K562 (cell line): ENCODE data around the gene TMED5. TPM values are rescaled to one million over a fixed set of nuclear protein-coding genes. Genes with fewer than 3 reads are reported as not detected.
A peak's percentile ranks its signal among the peaks of the same experiment; 100 is the strongest.
"Not testable (repeated sequence)": the region's sequence is repeated elsewhere in the genome, so short reads cannot be mapped to it uniquely, and the experiment has no call there.

Source experiments
- ATAC-seq: fragments of 200-7000 bp; cut with Tn5 transposase; 3 replicates; pipeline ENCODE4 v1.9.1; 2020; ENCODE audit warnings: moderate library complexity
- BruUV-seq: library from RNA; stranded (reverse); fragments of 400-500 nt; replicated peaks from 2 replicates; lab custom pipeline; 2021; lab: Mats Ljungman, UMichigan
- CTCF ChIA-PET: fragments of 300-600 bp; formaldehyde crosslinking; extraction: SDS; loops from one replicate; lab custom pipeline; 2021; ENCODE audit warnings: low intra/inter-chr PET ratio; lab: Yijun Ruan, JAX
- POLR2A ChIA-PET: fragments of 300-600, 350-650 bp; sonication (Branson Sonifier 250); formaldehyde crosslinking; extraction: SDS; loops from one replicate; lab custom pipeline; 2021; ENCODE audit warnings: antibody characterized with exemption, inconsistent platforms; lab: Yijun Ruan, JAX
- DNase-seq, 4 experiments: peaks; one replicate each; pipeline versions ENCODE4 v3.0.0 to v3.0.0-alpha.2; 2011 to 2018; ENCODE audit warnings: low spot score in 3 of 4, mixed read lengths in 3 of 4; ENCODE audit errors: extremely low read depth in 1 of 4
- FAIRE-seq: peaks from 2 replicates; lab custom pipeline; 2011; peaks lifted over from hg19 to GRCh38; lab: Jason Lieb, UNC
- H2AFZ ChIP-seq: 2 replicates; pipeline ENCODE4 v1.6.0; 2011; ENCODE audit warnings: low read depth, low read length, control low read depth, inconsistent platforms
- H3K27ac ChIP-seq: fragments of 200-600 bp; 3 replicates; pipeline ENCODE4 v1.8.0; 2011; ENCODE audit warnings: low read depth, mild to moderate bottlenecking, control low read depth, inconsistent platforms, low read length, moderate library complexity, mixed read lengths; ENCODE audit errors: extremely low read depth
- H3K27me3 ChIP-seq, 2 experiments: fragments of 300-600 bp in 1 of 2; 2 replicates in 1 of 2; 3 replicates in 1 of 2; pipeline versions ENCODE4 v1.6.0 to v1.8.0; 2011; ENCODE audit warnings: inconsistent platforms in 2 of 2, low read length in 2 of 2, mild to moderate bottlenecking in 1 of 2, mixed read lengths in 1 of 2, moderate library complexity in 1 of 2; ENCODE audit not compliant: control insufficient read depth in 2 of 2, insufficient read depth in 2 of 2
- H3K36me3 ChIP-seq: fragments of 300-600 bp; 3 replicates; pipeline ENCODE4 v1.8.0; 2011; ENCODE audit warnings: mild to moderate bottlenecking, low read length, inconsistent platforms; ENCODE audit not compliant: control insufficient read depth, insufficient read depth
- H3K4me1 ChIP-seq, 2 experiments: fragments of 200-600 bp in 1 of 2; replicated peaks in 1 of 2; 2 replicates in 1 of 2; 3 replicates in 1 of 2; pipeline versions ENCODE4 v1.5.1 to v1.8.0; 2011; ENCODE audit warnings: inconsistent platforms in 2 of 2, low read length in 2 of 2, mild to moderate bottlenecking in 1 of 2, mixed read lengths in 1 of 2, moderate library complexity in 1 of 2; ENCODE audit not compliant: control insufficient read depth in 2 of 2, insufficient read depth in 2 of 2
- H3K4me2 ChIP-seq: 2 replicates; pipeline ENCODE4 v1.6.1; 2011; ENCODE audit warnings: low read length, control low read depth, inconsistent platforms, mixed read lengths; ENCODE audit not compliant: insufficient read depth
- H3K4me3 ChIP-seq: fragments of 200-600 bp; sonication (generic), shearing (Covaris generic); 2 replicates; pipeline ENCODE4 v1.5.1; 2016; ENCODE audit warnings: control low read depth, inconsistent platforms
- H3K79me2 ChIP-seq: fragments of 200-600 bp; 3 replicates; pipeline ENCODE4 v1.8.0; 2011; ENCODE audit warnings: low read length, inconsistent platforms; ENCODE audit not compliant: control insufficient read depth, insufficient read depth
- H3K9ac ChIP-seq, 2 experiments: 2 replicates each; pipeline versions ENCODE4 v1.6.0 to v1.6.1; 2011; ENCODE audit warnings: low read depth in 2 of 2, low read length in 2 of 2, control low read depth in 1 of 2, inconsistent platforms in 1 of 2, mild to moderate bottlenecking in 1 of 2, mixed read lengths in 1 of 2; ENCODE audit not compliant: insufficient read depth in 1 of 2
- H3K9me1 ChIP-seq: one replicate; pipeline ENCODE4 v1.6.0; 2011; ENCODE audit warnings: inconsistent platforms, mild to moderate bottlenecking, low read length, moderate library complexity; ENCODE audit not compliant: control insufficient read depth, insufficient read depth
- H3K9me3 ChIP-seq: replicated peaks from 2 replicates; pipeline ENCODE4 v1.5.1; 2011; ENCODE audit warnings: low read depth, low read length, inconsistent platforms; ENCODE audit not compliant: control insufficient read depth, insufficient read depth
- H4K20me1 ChIP-seq: replicated peaks from 2 replicates; pipeline ENCODE4 v1.6.1; 2011; ENCODE audit warnings: low read length, inconsistent platforms, mixed read lengths; ENCODE audit not compliant: control insufficient read depth, insufficient read depth
- POLR2G ChIP-seq: fragments of 200-400 bp; formaldehyde crosslinking; IDR thresholded peaks from 2 replicates; pipeline ENCODE4 v1.6.1; 2017; ENCODE audit warnings: low read depth, mild to moderate bottlenecking, antibody characterized with exemption, low read length, moderate library complexity
- RBM22 ChIP-seq: fragments of 200-400 bp; formaldehyde crosslinking; IDR thresholded peaks from 2 replicates; pipeline ENCODE4 v1.6.1; 2018; ENCODE audit warnings: low read length, low read depth; ENCODE audit not compliant: poor library complexity, severe bottlenecking
- ZBTB33 ChIP-seq: sonication (generic); formaldehyde crosslinking; IDR thresholded peaks from 2 replicates; pipeline ENCODE4 v1.8.1; 2023; ENCODE audit warnings: mild to moderate bottlenecking, missing genetic modification reagents
- WGBS: fragments of 100-300 bp; shearing (Covaris generic); methylation state at CpG from one replicate; pipeline ENCODE4 v1.1.6; 2016; ENCODE audit warnings: low coverage, mixed read lengths; ENCODE audit not compliant: insufficient coverage; ENCODE audit errors: missing lambda C conversion rate; 5-methylcytosine and 5-hydroxymethylcytosine counted together
- in situ Hi-C: fragments of 300-500 bp; cut with MboI; formaldehyde crosslinking; loops from 4 replicates; pipeline ENCODE4 v1.15.0; 2018; ENCODE audit warnings: inconsistent platforms, mixed read lengths
- intact Hi-C: fragments of 100-400 bp; cut with micrococcal nuclease; formaldehyde crosslinking; loops from 2 replicates; pipeline ENCODE4 v1.14.2; 2022
- polyA plus RNA-seq, 8 experiments: library from polyadenylated mRNA; depleted of rRNA in 4 of 8; stranded (reverse) in 5 of 8; unstranded in 3 of 8; fragments of >200 nt; fragmentation: Nextera tagmentation in 2 of 8; fragmentation: Illumina TruSeq in 1 of 8; extraction: Ambion mirVana in 2 of 8; extraction: Trizol in 1 of 8; gene quantifications; 2 replicates each; pipeline versions ENCODE4 v1.2.1 to v1.2.3, GENCODE V29; 2011 to 2014; ENCODE audit warnings: inconsistent platforms in 1 of 8, missing spikeins in 1 of 8
- total RNA-seq, 7 experiments: library from RNA; depleted of rRNA in 6 of 7; stranded (reverse); fragments of >200 nt in 6 of 7; fragmentation: Illumina TruSeq in 2 of 7; extraction: Trizol in 2 of 7; gene quantifications; 2 replicates each; pipeline versions ENCODE4 v1.2.1 to v1.2.3, GENCODE V29; 2011 to 2021; ENCODE audit warnings: low replicate concordance in 1 of 7

TMED5 gene
- total and polyA plus RNA-seq, 9 of the 15 experiments (the other 6 are each of a cell fraction or from before 2014, with no cell fraction given): 28.7 to 83.7 (median 67.2) TPM

- FAIRE-seq: not testable (repeated sequence)
Measured at GRCh38 chr1:93170141-93170678, 10.0 kb downstream of the TMED5 start.

More at GRCh38 chr1:93170141-93170678, 10.0 kb downstream of the TMED5 start:
- POLR2A ChIA-PET: interaction anchor here (0.6 to 0.9 kb wide), 4 partner anchors 9 to 608 kb away, joined by 3 to 4 read pairs (median 4); no protein-coding TSS in a partner anchor
- ATAC-seq, H3K9me1 ChIP-seq, H3K4me1 ChIP-seq, in situ Hi-C loops, H3K9me3 ChIP-seq, BruUV-seq, H3K4me3 ChIP-seq, H2AFZ ChIP-seq, CTCF ChIA-PET, H4K20me1 ChIP-seq, H3K4me2 ChIP-seq, H3K27ac ChIP-seq, intact Hi-C loops, DNase-seq, H3K27me3 ChIP-seq, H3K9ac ChIP-seq: not testable (repeated sequence)
- H3K79me2 ChIP-seq: peaks cover 98% of the 10 kb centered on the region
- peaks cover 33% of the 10 kb centered on the region; the same call in 2 of the 3 replicates for H3K36me3 ChIP-seq
- TF ChIP-seq POLR2G (peak; percentile 31; the same call in 1 of the 2 replicates), RBM22 (peak; percentile 52), ZBTB33 (peak; percentile 89)
- 97% methylated on average over 16 of the region's 36 CpGs for WGBS
